Measurements from ENCODE around the gene FMN1. TPM values are rescaled to one million over a fixed set of nuclear protein-coding genes. Genes with fewer than 3 reads are reported as not detected.

FMN1 gene
- total RNA-seq, 1 experiment from 2014 or later, result 3.6 TPM

DNA sequence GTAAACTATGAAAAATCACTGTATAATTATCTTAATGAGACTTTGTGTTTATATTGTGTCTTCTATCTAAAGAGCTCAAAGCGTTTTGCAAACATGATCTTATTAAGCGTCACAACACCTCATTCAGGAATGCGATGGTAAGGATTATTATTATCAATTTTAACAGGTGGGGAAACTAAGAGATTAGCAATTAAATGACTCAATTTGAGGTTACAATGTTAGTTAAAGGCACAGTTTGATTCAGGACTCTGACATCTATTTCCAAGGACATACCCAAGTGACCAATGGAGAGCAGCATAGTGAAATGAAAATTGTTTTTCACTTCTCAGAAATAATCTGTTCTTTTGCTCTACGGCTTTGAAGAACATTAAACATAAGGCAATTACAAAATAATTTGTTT, 74.6 kb downstream of the FMN1 start:
- no peak for DNase-seq (ENCODE audit: low spot score)

DNA sequence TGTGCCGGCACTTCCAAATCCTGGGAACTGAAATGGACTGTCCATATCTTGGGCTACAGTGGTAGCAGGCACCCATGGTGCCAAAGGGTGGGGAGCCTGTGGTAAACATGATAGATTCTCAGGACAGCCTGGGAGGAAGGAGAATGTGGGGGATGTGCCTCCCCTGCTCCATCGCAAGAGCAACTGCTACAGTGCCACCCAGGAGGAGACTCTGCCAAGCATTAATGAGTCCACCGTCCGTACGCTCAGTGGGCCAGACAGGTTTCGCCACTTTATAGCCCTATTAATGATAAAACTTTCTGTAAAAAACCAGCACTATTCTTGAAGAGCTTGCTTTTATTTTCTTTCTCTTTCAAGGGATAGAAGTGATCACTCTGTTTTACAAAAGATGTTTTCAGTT, 75.2 kb downstream of the FMN1 start:
- no peak for DNase-seq (ENCODE audit: low spot score)

DNA sequence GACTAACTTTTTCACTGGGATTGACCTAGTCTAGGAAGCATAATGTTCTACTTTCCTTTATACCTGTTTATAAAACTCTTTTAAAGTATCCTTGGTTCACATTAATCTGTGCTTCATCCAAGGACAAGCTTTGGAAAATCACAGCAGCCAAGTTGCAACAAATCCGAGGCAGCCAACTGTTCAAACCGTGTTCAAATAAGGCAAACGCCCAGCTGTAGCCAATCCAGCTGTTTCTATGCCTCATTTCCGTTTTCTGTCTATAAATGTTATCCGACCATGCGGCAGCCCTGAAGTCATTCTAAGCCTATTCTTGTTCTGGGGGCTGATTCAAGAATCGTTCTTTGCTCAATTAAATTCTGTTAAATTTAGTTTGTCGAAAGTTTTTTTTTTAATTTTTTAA, 78.3 kb downstream of the FMN1 start:
- DNase-seq (ENCODE audit: low spot score), result no peak

DNA sequence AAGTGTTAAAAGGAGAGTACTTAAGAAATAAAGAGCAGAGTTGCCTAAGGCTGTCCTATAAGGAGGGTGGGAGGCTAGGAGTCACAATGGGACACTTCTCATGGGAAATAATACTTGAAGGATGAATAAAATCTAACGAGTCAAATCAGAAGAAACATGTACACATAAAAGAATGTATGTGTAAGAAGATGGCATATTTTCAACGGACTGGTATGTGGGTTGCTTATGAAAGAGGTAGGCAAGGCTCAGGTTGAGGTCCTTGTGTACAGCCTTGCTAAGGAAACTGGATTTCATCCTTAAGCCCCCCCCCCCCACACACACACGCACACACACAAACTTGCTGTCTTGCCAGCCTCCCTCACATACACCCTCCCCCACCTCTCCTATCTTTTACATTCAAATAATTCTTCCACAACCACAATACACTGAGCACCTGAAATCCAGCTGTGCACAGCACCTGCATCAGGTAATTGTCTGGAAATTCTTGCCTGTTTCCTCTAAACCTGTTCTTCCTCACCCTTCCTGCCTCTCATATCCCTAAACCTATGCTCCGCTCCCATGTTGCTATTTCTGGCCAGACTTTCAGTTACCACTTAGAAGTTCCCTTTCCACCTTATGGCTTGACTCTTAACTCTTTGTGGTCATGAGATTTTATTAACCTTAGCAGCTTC, 79.2 kb downstream of the FMN1 start:
- DNase-seq (ENCODE audit: low spot score), result no peak

DNA sequence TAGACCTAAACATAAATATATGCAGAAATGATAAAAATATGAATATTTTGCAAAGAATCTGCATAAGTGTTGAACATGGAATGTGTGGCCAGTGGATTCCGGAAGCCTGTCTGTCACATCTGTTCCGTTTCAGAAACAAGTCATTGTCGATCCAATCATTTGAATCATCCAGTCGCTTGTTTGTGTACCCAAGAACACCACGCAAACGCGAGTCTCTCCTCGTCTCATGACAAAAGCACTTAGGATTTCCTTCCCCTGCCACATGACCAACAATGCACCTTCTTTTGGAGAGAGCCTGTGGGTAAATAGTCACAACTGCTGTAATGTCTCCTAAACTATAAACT, 80.2 kb downstream of the FMN1 start:
- no peak for DNase-seq (ENCODE audit: low spot score)

DNA sequence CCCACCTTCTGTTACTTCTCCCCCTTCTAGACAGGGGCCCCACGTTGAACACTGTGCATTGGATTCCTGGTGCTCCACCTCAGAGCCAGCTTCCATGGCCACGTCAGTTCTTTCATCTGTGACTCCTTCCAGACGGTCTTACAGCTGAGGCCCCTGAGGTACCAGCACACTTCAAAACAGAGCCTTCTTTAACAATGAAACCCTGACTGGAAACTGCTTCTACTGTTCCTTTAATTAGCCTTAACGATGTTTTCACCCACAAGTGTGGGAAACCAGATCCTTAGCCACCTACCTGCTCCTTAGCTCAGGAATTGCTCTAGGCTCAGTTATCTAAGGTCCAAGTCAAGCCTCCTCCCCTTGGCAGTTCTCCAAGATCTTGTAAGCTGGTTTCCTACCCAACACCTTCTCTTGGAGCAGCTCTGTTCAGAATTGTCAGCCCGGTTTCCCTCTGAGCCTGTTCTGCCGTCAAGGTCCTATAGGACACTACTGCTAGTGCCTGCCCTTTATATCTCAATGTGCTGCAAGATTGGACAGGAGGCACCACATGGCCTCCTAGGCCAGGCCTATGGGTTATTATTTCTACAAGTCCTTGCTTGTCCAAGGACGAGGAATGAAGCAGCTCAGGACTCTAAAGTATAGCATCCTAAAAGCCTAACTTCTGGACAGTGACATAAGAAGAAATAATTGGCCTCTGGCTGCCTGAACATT, 80.7 kb downstream of the FMN1 start:
- no peak for DNase-seq (ENCODE audit: low spot score)

DNA sequence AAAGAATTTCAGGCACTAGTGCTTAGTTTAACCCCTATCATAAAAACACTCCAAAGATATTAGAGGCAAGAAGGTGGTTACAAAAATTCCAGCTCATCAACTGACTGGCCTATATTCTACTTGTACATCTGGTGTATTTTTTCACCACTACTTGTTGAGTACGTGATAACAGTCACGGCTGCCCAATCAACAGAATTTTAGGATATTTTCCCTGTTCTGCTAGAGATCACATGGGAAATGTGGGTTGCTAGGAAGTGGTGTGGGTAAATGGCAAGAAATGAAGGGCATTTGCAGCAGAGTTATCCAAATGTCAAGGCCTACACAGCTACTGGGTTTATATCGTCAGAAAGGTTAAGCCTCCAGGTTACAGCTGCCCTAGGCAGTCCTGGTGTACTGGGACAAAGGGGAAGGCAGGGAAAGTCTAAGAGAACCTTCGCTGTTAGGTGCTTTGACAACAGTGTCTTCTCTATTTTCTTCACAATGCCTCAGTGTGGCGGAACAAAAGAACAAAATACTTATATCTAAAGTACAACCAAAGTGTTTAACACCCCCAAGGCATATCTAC, 81.9 kb downstream of the FMN1 start:
- DNase-seq (ENCODE audit: low spot score), result no peak

DNA sequence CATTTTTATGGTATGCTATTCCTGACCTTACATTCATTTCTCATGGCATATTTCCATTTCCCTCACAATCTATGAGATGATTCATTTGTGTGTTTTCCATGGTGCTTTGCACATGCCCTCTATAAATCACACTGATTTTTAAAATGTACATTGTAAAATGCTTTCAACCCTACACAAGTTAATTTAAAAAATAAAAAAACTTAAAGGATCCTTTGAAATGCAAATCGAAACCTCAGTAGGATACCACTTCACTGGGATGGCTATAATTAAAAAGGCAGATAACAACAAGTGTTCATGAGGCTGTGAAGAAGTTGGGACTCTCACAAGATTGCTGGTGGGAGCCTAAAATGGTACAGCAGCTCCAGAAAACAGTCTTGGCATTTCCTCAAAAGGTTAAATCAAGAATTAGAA, 83.5 kb downstream of the FMN1 start:
- no peak for DNase-seq (ENCODE audit: low spot score)

DNA sequence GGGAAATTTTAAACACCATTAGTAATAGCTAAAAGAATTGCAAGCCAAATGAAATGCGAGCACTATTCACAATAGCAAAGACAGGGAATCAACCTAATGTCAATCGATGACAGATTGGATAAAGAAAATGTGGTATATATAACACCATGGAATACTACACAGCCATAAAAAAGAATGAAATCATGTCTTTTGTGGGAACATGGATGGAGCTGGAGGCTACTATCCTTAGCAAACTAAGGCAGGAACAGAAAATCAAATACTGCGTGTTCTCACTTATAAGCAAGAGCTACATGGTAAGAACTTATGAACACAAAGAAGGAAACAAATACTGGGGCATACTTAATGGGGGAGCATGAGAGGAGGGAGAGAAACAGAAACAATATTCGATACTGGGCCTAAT, 85.2 kb downstream of the FMN1 start:
- no peak for DNase-seq (ENCODE audit: low spot score)

DNA sequence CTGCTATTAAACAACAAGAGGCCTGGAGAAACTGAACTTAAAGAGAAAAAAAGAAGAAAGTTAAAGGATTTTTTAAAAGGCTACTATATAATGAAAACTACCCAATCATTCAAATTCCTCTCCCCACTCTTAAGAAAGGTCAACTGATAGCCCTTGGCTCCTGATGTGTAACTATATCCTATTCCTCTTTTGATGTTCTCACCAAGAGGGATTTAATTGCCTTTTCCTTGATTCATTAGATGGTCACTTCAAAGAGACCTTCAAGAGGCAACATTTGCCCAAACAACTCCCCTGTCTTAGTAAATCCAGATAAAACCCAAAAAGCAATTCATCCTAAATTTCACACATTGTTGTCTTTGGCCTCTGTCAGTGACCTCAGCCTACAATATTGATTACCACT, 86.0 kb downstream of the FMN1 start:
- DNase-seq (ENCODE audit: low spot score), result no peak

DNA sequence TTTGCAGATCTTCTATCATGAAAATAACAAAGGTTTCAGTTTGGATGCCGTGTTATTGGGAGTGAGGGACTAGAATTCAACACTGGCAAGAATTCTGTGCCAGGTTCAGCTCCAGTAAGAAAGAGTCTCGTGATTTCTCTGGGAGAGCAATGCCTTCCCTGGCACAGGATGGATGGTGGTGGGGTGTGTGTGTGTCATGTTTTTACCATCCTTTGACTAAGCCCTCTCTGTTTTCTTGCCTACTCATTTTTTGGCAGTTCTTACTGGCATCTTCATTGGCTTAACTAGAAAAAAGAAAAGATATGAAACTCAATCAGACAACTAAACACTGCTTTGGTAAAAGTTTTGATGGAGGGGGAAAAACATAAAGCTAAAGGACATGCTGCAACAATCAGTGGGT, 86.6 kb downstream of the FMN1 start:
- no peak for DNase-seq (ENCODE audit: low spot score)

DNA sequence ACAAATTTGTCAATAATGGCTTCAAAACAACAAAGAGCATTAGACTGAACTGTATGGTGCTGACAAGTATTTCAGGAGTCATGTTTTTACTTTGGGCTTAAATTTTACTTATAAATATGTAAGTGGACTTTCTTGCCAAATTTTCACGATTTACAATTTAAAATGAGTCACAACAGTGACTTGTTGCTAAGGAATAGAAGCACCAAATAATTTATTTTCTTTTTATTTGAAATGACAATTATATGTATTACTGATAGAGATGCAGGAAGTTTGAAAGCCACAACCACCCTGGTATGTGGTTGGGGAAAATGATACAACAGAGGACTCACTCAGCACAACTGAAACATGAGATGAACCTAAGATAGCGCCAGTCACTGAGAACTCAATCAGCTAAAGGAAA, 90.3 kb downstream of the FMN1 start:
- peak; percentile 21 for DNase-seq (ENCODE audit: low spot score)

DNA sequence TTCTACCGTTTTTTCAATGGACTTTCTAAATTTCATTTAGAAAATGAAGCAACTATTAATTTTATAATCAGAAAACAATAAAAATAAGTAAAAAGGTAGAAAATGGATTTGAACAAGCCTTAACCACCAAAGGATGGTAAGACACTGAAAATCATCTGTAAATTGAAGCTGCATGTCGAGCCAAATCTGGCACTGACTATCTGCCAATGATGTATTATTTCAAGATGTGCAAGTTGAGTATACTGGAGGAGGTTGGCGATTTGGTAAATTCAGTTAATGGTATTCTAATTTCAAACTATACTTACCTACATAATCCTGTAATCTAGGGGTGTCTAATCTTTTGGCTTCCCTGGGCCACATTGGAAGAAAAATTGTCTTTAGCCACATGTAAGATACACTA, 93.5 kb downstream of the FMN1 start:
- no peak for DNase-seq (ENCODE audit: low spot score)

DNA sequence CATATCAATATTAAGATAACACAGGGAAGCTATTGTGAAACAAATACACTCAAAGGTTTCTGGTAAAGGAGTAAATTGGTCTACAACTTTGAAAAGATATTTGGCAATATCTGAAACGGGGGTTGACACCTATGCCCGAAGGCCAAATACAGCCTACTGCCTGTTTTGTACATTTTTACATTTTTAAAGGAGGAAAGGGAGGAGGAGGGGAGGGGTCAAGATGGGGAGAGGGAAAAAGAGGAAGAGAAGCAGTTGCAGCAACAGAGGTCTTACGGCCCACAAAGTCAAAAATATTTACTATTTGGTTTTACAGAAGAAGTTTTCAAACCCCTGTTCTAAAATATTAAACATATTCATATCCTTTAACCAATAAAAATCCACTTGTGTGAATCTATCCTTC, 94.2 kb downstream of the FMN1 start:
- no peak for DNase-seq (ENCODE audit: low spot score)

DNA sequence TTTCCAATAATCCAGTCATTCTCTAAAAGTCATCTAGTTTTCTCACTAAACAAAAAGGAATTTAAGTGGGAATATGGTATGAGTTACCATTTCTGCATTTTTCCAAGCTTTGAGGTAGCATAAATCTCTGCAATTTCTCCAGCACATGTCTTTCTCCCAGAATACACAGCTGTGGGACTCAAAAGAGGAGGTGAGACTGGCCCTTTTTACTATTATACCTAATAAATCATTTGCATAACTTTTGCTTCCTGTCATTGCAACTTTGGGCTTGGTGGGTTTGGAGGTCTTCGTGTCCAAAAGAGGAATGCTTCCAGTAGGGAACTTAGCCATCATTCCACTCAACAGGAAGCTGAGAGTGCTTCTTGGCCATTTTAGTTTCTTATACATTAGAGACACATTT, 94.8 kb downstream of the FMN1 start:
- DNase-seq (ENCODE audit: low spot score), result no peak

DNA sequence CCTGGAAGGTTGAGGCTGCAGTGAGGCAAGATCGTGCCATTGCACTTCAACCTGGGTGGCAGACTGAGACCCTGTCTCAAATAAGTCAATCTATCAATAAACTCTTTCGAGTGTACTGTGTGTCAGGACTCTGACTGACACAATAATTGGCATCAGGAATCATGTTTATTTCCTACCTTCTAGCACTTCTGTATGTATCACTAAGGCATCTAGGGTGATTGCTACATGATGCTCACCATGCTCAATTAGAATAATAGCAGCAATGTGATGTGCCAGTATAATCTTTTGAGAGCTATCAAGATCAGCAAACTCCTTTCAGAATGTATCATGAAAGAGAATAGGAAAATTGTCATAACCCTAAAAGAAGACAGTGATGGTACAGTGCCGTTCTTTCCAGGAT, 95.3 kb downstream of the FMN1 start:
- no peak for DNase-seq (ENCODE audit: low spot score)

DNA sequence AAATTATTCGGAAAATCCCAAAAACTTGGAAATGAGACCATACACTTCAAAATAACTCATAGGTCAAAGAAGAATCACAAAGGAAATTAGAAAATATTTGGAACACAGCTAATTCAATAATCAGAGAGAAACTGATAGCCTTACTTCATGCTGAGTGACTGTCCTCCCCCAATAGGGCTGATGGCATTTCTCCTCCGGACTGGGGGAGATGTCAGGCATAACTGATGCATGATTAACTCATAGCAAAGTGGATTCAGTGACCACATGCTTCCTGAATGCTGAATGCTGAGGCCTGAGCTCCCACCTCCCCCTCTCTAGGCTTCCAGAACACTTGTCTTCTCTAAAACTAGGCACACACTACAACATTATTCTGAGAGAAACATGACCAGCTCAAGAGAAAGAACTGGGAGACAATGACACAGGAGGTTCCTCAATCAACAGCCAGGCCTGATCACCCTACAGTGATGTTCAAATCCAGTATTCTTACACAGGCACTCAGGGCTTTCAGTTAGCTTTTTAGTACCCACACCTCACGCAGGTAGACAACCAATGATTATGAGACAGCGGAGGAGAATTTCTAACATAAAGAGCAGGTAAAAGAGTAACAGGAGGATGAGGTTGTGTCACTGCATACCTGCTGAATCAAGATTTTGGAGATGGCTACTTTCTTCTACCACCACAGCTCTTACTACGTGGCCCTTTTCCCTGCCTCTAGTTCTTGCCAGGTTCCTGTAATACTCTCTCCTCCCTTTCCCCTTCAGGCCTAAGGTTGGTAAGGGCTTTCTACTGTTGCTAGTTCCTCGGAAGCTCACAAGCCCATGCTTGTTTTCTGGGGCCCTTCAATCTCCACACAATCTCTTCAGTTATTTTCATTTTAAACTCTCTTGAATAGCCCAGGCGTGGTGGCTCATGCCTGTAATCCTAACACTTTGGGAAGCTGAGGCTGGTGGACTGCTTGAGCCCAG, 96.1 kb downstream of the FMN1 start:
- peak; percentile 43 for DNase-seq (ENCODE audit: low spot score)

DNA sequence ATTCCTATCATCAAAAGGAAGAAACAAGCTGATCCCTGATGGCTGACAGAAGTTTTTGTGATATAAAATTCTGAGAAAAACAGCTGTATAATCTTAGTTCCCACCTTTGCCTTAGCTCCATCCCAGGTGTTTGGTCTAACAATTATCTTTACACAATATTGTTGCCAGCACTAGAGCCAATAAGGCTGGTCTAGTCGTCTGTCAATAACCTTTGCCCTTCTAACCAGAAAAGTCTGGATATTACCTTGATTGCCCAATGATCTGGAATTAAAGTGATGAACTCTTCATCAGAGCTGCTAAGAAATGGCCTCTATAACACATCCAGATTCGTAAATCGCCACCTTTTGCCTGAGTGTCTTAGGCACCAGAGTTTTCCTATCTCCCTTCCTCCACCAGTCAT, 98.4 kb downstream of the FMN1 start:
- no peak for DNase-seq (ENCODE audit: low spot score)

DNA sequence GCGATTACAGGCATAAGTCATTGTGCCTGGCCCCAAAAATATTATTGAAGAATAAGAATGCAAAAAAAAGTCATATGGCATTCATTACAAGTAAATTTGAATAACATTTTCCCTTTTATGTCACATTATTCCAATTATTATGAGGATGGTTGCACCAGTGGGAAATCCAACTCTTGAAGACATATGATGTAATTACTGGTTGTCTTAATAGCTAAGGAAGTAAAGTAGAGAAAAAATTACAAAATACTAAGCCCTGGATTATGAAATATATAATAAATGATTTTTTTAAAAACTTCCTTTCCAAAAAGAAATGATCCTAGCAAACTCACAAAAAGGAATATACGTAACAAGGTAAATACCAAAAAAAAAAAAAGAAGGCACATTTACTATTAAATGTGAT, 98.9 kb downstream of the FMN1 start:
- DNase-seq (ENCODE audit: low spot score), result no peak

DNA sequence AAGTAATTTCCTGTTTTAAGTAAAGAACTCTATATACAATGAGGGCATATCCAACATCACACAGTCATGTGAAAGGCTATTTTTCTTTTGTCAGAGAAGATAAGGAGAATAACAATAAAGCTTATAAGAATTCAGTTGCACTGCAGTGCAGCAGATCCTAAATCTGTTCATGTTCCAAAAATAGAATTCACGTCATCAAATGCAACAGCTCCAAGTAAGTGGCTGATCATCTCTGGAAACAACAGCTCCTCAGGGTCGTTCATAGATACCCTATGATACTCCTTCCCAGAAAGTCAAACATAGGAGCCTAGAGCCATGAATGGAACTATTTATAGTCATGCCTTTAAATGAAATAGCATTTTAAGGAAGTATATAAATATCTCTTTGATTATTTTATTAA, 100.2 kb downstream of the FMN1 start:
- no peak for DNase-seq (ENCODE audit: low spot score)

DNA sequence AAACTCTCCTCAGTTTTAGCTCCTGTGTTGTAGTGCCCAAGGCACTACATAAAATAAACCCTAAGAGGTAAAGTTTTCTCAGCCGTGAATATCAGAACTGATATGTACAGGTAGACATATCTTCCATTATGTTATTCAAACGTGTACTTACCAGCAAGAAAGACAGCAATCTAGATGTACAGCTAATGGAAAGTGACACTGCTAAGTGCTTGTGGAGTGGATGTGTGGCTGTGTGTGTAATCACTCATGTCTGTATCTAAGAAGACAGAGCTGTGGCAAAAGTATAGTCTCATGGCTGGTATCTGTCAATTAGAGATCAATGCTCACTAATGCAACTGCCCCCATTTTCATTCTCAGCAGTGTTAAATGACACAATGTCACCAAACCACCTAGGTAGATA, 101.3 kb downstream of the FMN1 start:
- DNase-seq (ENCODE audit: low spot score), result no peak

DNA sequence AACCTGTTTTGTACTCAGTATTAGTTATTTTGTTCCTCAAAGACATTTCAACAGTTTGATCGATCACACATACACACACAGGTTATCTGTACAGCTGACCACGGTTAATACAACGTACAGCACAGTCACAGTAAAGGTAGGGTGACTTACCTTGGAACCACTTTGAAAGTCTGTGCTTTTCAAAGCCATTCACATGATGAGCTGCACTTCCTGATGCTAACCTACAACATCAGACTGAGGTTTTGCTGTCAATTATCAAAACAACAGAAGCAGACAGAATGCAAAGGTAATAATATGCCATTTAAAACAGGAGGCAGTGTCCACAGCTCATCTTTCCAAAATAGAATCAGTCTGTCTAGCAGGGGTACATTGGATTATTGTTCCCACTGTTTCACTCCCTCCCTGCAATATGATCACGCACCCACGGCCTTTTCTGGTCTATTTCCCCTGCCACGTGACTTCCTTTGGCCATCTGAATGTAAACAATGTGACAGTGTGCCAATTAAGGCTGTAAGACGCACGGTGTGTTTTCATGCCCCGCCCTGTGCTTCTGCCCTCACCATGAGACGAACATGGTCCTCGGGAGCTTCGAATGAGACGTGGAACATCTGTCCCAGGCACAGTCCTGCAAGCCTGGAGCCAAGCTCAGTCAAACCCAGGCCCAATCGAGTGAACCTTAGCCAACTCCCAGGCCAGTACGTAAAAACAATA, 102.4 kb downstream of the FMN1 start:
- peak; percentile 48 for DNase-seq (ENCODE audit: low spot score)
